HG03103 (cell line): Measurements from ENCODE around the gene HMGN3.

Source experiments
- ATAC-seq: cut with Tn5 transposase; IDR thresholded peaks from one replicate; pipeline ENCODE4 v1.9.1; 2021; ENCODE audit warnings: low read depth; ENCODE audit not compliant: unreplicated experiment

HMGN3 gene

DNA sequence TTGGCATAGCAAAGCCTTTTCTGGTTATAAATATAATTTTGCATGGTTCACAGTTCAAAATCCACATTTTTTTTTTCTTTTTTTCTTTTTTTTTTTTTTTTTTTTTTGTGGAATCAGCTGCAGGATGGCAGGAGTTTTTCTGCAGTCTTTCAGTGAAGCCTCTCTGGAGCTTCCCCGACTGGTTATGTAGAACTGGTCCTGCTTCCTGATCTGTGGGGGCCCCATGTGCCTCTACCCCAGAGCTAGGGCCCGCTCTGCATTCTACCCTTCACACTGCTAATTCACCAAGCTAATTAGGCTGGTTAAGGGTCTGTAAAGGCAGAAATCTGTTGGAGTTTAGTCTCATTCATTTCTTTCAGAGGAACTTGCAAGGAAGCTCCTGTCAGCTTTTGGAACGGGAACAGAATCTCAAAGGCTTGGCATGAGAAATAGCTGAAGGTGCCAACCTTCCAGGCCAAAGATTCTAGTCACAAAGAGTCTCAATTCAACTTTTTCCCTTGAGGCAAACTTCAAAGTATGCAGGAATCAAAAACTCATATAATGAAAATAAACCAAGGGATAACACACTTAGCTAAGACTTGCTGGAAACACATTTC is 45.5 kb downstream of the HMGN3 start:
- ATAC-seq: no peak

DNA sequence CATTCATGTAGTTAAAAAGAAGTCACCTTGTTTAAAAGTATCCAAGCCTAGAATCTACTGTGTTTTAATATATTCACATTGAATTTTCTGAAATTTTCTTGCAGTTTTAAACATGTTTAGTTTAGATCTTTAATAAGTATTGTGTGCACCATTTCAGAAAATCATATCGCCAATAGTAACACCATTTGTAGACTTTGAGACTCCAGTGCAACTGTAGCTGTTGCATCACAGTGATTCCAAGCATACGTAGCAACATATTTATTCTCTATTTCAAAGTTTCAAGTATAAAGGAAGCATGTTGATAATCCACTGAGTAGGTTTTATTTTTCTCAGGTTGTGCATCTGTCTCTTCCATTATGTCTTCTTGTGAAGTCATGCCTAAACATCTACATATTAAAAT is 46.4 kb downstream of the HMGN3 start:
- no peak for ATAC-seq

- ATAC-seq: no peak
These were observed 47.9 kb downstream of the HMGN3 start for GRCh38 chr6:79186564-79186963.

- ATAC-seq: no peak
These were observed 49.8 kb downstream of the HMGN3 start for GRCh38 chr6:79184641-79185040.

GRCh38 chr6:79184086-79184485 is 50.4 kb downstream of the HMGN3 start:
- no peak for ATAC-seq

DNA sequence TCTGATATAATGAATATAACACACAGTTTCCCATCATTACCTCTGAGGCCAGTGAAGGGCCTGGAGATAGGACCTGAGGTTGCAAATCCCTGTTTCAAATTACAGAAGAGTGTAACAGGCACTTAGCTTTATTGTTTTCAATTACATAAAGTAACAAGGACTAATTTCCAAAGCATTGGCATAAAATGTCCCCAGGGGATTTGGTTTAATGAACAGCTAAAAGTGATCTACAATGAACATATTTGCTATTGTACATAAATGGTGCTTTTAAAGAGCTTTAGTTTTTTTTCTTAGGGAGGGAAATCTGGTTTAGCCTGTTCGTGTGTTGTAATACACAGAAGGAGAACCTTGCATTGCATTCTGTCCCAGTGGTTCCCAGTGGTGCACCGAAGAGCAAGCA is 54.4 kb downstream of the HMGN3 start:
- no peak for ATAC-seq

DNA sequence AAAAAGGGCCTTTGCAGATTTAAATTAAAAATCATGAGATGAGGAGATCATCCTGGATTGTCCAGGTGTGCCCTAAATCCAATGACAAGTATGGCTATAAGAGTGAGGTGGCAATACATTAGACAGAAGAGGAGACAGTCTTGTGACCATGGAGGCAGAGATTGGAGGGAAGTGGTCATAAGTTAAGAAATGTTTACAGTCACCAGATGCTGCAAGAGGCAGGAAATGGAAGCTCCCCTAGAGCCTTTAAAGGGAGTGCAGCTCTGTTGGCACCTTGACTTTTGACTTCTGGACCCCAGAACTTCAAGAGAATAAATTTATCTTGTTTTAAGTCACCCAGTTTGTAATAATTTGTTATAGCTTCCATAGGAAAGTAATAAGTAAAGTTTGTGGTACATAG is 61.1 kb downstream of the HMGN3 start:
- no peak for ATAC-seq

GRCh38 chr6:79170959-79171358 is 63.5 kb downstream of the HMGN3 start:
- ATAC-seq: no peak

- ATAC-seq: no peak
These were observed 64.1 kb downstream of the HMGN3 start for GRCh38 chr6:79170431-79170830.

DNA sequence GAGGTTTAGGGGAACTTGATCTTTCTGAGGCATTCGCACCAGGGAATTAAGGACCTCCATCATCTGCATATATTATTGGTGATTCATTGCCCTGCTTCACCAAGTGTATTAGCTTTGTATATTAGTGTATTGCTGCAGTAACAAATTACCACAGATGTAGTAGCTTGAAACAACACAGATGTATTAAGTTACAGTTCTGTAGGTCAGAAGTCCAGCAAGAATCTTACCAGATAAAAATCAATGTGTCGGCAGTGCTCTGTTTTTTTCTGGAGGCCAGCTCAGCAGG is 65.8 kb downstream of the HMGN3 start:
- no peak for ATAC-seq

- ATAC-seq: no peak
These were observed 66.4 kb downstream of the HMGN3 start for GRCh38 chr6:79167931-79168694.

DNA sequence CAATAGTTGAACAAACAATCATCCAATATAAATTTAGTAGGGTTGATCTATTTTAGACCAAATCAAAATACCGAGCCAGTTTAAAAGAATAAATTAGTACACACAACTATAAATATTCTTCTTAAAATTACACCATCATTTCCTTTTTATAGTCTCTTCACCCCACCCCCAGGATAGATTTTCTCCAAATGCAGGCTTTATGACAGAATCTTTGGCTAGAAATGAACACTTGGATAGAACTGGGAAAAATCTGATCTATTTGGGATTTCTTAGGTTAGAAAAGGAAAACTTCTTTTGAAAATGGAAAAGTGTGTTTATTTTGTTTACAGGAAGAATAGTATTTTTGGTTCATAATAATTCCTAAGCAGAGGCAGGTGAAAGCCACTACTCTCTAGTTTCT is 74.6 kb downstream of the HMGN3 start:
- ATAC-seq: no peak

GRCh38 chr6:79158856-79159516 is 75.5 kb downstream of the HMGN3 start:
- ATAC-seq: no peak

DNA sequence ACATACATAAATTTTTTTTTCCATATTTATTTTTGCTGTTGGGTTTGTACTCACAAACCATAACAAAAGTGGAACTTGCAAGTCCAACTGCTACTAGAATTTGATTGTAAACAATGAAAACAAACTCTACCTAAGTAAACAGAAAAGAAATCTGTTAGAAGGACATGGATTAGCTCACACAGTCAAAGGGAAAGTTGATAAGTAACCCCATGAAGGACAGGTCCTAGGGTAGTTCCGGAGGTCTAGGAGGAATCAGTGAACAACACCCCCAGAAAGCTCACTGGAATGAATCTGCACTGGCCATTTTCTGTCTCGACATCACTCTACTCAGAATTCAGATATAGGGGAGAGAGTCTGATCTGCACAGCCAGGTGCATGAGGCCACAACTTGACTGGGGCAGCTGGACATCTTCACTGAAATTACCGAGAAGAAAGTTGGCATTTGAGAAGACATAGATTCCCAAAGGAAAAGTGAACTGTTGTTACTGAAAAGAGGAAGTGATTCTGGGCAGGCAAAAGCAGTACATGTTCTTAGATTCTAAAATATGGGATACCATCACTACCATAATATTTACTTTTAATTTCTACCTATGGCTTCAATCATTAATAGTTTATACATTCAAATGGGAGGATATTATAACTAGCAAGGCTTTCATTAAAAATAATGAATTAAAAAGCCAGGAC is 76.4 kb downstream of the HMGN3 start:
- no peak for ATAC-seq

- ATAC-seq: no peak
These were observed 82.2 kb downstream of the HMGN3 start for GRCh38 chr6:79152269-79152737.
